Hindlimb muscle (tissue), 1 donor: ENCODE results near the gene INKA2. TPM values are rescaled to one million over a fixed set of nuclear protein-coding genes. Genes with fewer than 3 reads are reported as not detected.

Source experiments
- DNase-seq: peaks from one replicate; pipeline ENCODE4 v3.0.0-alpha.2; 2013
- polyA plus RNA-seq: library from polyadenylated mRNA; unstranded; fragments of 120-200 nt; gene quantifications from one replicate; pipeline ENCODE4 v1.2.1, GENCODE V29; 2013; ENCODE audit not compliant: insufficient read length

INKA2 gene
- polyA plus RNA-seq, result 59.2 TPM

- peak; percentile 83 for DNase-seq
Observed at GRCh38 chr1:111739194-111739924, at the start of gene INKA2. Gene INKA2 (minus strand): TSS chr1:111739395. CDS start chr1:111739242, 153 bp downstream.

GRCh38 chr1:111786669-111787207, 47.5 kb upstream of the INKA2 start:
- DNase-seq, result no peak

GRCh38 chr1:111784273-111784901, 45.2 kb upstream of the INKA2 start:
- DNase-seq, result no peak

- DNase-seq, result no peak
Observed at GRCh38 chr1:111779546-111779945, 40.4 kb upstream of the INKA2 start.

GRCh38 chr1:111778541-111779051, 39.4 kb upstream of the INKA2 start:
- DNase-seq, result no peak

- DNase-seq, result no peak
Observed at GRCh38 chr1:111778066-111778465, 38.9 kb upstream of the INKA2 start.

GRCh38 chr1:111777301-111777700, 38.1 kb upstream of the INKA2 start:
- no peak for DNase-seq

- no peak for DNase-seq
Observed at GRCh38 chr1:111776861-111777260, 37.7 kb upstream of the INKA2 start.

- no peak for DNase-seq
Observed at GRCh38 chr1:111776391-111776790, 37.2 kb upstream of the INKA2 start.

GRCh38 chr1:111775966-111776365, 36.8 kb upstream of the INKA2 start:
- DNase-seq, result no peak

- no peak for DNase-seq
Observed at GRCh38 chr1:111770916-111771315, 31.7 kb upstream of the INKA2 start.

GRCh38 chr1:111769517-111770146, 30.4 kb upstream of the INKA2 start:
- peak; percentile 61 for DNase-seq

- DNase-seq, result no peak
Observed at GRCh38 chr1:111768625-111769024, 29.4 kb upstream of the INKA2 start.

GRCh38 chr1:111768023-111768422, 28.8 kb upstream of the INKA2 start:
- DNase-seq, result no peak

- no peak for DNase-seq
Observed at GRCh38 chr1:111762332-111762731, 23.1 kb upstream of the INKA2 start.

- DNase-seq, result no peak
Observed at GRCh38 chr1:111761717-111762116, 22.5 kb upstream of the INKA2 start.

GRCh38 chr1:111758373-111758772, 19.2 kb upstream of the INKA2 start:
- DNase-seq, result no peak

- DNase-seq, result no peak
Observed at GRCh38 chr1:111756124-111756513, 16.9 kb upstream of the INKA2 start.

GRCh38 chr1:111755331-111756123, 16.3 kb upstream of the INKA2 start, which contains the start of gene DDX20:
Gene DDX20 (plus strand): TSS chr1:111755901. CDS start chr1:111755925, 24 bp downstream.
- peak; percentile 95 for DNase-seq

GRCh38 chr1:111754984-111755330, 15.8 kb upstream of the INKA2 start:
- peak; percentile 61 for DNase-seq

- DNase-seq, result no peak
Observed at GRCh38 chr1:111751906-111752575, 12.8 kb upstream of the INKA2 start.

- DNase-seq, result no peak
Observed at GRCh38 chr1:111750856-111751255, 11.7 kb upstream of the INKA2 start.
